Upper lobe of left lung (tissue), 6 donors: ENCODE data around the gene ROBO1. TPM values are rescaled to one million over a fixed set of nuclear protein-coding genes. Genes with fewer than 3 reads are reported as not detected.
A peak's percentile ranks its signal among the peaks of the same experiment; 100 is the strongest.

Experiments used
- ATAC-seq, 2 donors: fragments of 200-7000 bp; cut with Tn5 transposase; one replicate each; pipeline ENCODE4 v1.9.1; 2022; ENCODE audit warnings: mild to moderate bottlenecking in 2 of 2, moderate library complexity in 2 of 2; ENCODE audit not compliant: low FRiP score in 2 of 2
- DNase-seq, 2 donors: peaks; one replicate each; pipeline ENCODE4 v3.0.0-alpha.2; 2019 to 2020
- H3K27ac ChIP-seq, 4 donors: fragments of 200-600 bp; sonication (generic); one replicate each; pipeline ENCODE4 v1.5.1; 2016 to 2019
- H3K27me3 ChIP-seq, 4 donors: fragments of 200-600 bp; sonication (generic); one replicate each; pipeline ENCODE4 v1.5.1; 2017 to 2019
- H3K36me3 ChIP-seq, 4 donors: fragments of 200-600 bp; sonication (generic); one replicate each; pipeline ENCODE4 v1.5.1; 2016 to 2019
- H3K4me1 ChIP-seq, 4 donors: fragments of 200-600 bp; sonication (generic); one replicate each; pipeline ENCODE4 v1.5.1; 2018 to 2019
- H3K4me3 ChIP-seq, 4 donors: fragments of 200-600 bp; sonication (generic); one replicate each; pipeline ENCODE4 v1.5.1; 2017 to 2019; ENCODE audit warnings: mild to moderate bottlenecking in 2 of 4, moderate library complexity in 1 of 4
- H3K9me3 ChIP-seq, 4 donors: fragments of 200-600 bp; sonication (generic); one replicate each; pipeline ENCODE4 v1.5.1; 2018 to 2019
- CTCF ChIP-seq, 6 experiments: fragments of 450-650 bp in 4 of 6; fragments of 200-600 bp in 2 of 6; sonication (generic) in 2 of 6; IDR thresholded peaks; one replicate each; pipeline ENCODE4 v1.5.1; 2016 to 2019; ENCODE audit warnings: antibody characterized with exemption in 6 of 6
- EP300 ChIP-seq, 4 donors: sonication (generic); formaldehyde crosslinking; IDR thresholded peaks; one replicate each; pipeline ENCODE4 v1.5.1; 2017; ENCODE audit warnings: antibody characterized with exemption in 4 of 4, control low read depth in 2 of 4
- POLR2A ChIP-seq, 4 donors: fragments of 450-650 bp; IDR thresholded peaks; one replicate each; pipeline ENCODE4 v1.5.1; 2016 to 2017; ENCODE audit warnings: antibody characterized with exemption in 4 of 4, mild to moderate bottlenecking in 2 of 4
- POLR2AphosphoS5 ChIP-seq, 2 donors: sonication (generic); formaldehyde crosslinking; IDR thresholded peaks; one replicate each; pipeline ENCODE4 v1.5.1; 2017; ENCODE audit warnings: antibody characterized with exemption in 2 of 2
- WGBS, 2 donors: methylation state at CpG; one replicate each; pipeline ENCODE4 v1.1.5; 2017 to 2018; 5-methylcytosine and 5-hydroxymethylcytosine counted together
- total RNA-seq, 6 donors: library from RNA; depleted of rRNA in 4 of 6; stranded (reverse); fragments of >200 nt in 4 of 6; gene quantifications; one replicate each; pipeline versions ENCODE4 v1.1.0 to v1.2.1, GENCODE V29; 2016 to 2021
- donor health status: DM: no; HTN: no; CAD: no; lungs with moderate emphysema.
- donor health status: DM: no; HTN: yes; CAD: no; lungs with severe emphysema.

Gene ROBO1
- total RNA-seq, 6 donors from 2014 or later = 10.5 to 29.0 (median 18.0) TPM

- 31 to 44% methylated on average over 2 of the region's 2 CpGs for WGBS, 2 donors
- H3K4me3 ChIP-seq = no peak overlapping the region
- H3K27ac ChIP-seq = no peak overlapping the region
- no peaks in the 10 kb centered on the region for H3K4me1 ChIP-seq
- H3K27me3 ChIP-seq = no peaks in the 10 kb centered on the region
- DNase-seq = no peak
- H3K36me3 ChIP-seq = no peaks in the 10 kb centered on the region
- H3K9me3 ChIP-seq = no peaks in the 10 kb centered on the region
- TF ChIP-seq POLR2A (IDR thresholded peaks at IDR 0.05) (no peak), EP300 (IDR thresholded peaks at IDR 0.05) (no peak), POLR2AphosphoS5 (IDR thresholded peaks at IDR 0.05) (no peak), CTCF (IDR thresholded peaks at IDR 0.05) (no peak)
- ATAC-seq = peak in 1 of 2 donors; percentile 58
Observed at GRCh38 chr3:78804251-78805037, 963.4 kb downstream of the ROBO1 start.

GRCh38 chr3:78802562-78802930 is 965.3 kb downstream of the ROBO1 start:
- 89 to 90% methylated on average over 1 of the region's 1 CpG for WGBS, 2 donors
- DNase-seq = no peak
- no peak for TF ChIP-seq CTCF (IDR thresholded peaks at IDR 0.05)
- TF ChIP-seq POLR2A (IDR thresholded peaks at IDR 0.05) = no peak
- no peak for TF ChIP-seq POLR2AphosphoS5 (IDR thresholded peaks at IDR 0.05)
- TF ChIP-seq EP300 (IDR thresholded peaks at IDR 0.05) = no peak
- Histone ChIP-seq H3K36me3 (no peaks in the 10 kb centered on the region), H3K27ac (no peak overlapping the region), H3K27me3 (no peaks in the 10 kb centered on the region), H3K4me3 (no peak overlapping the region), H3K4me1 (no peaks in the 10 kb centered on the region), H3K9me3 (no peaks in the 10 kb centered on the region)
- no peak for ATAC-seq

- Histone ChIP-seq H3K9me3 (no peaks in the 10 kb centered on the region), H3K4me1 (no peaks in the 10 kb centered on the region), H3K4me3 (no peak overlapping the region), H3K27me3 (no peaks in the 10 kb centered on the region), H3K36me3 (no peaks in the 10 kb centered on the region), H3K27ac (no peak overlapping the region)
- no peak for DNase-seq
- no peak for ATAC-seq
- TF ChIP-seq POLR2AphosphoS5 (IDR thresholded peaks at IDR 0.05) (no peak), EP300 (IDR thresholded peaks at IDR 0.05) (no peak), CTCF (IDR thresholded peaks at IDR 0.05) (no peak), POLR2A (IDR thresholded peaks at IDR 0.05) (no peak)
Observed at GRCh38 chr3:78801926-78802561, 965.8 kb downstream of the ROBO1 start.

DNA sequence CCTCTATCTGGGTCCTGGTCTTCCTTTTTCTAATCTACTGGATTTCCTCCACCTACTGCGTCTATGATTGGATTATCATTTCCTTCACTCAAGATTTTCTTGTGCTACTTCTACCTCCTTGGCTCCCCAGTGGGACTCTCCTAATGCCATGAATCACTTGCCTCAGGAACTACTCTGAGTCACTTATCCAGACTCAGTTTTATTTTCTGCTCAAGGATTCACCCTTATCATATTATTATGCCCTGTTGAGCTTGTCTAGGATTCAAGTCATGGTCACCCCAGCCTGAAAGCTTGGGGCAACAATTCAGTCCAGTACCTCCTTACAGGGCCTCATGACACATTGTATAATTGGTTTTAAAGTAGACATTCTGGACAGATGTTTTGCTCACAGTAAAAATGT is 968.1 kb downstream of the ROBO1 start:
- Histone ChIP-seq H3K4me3 (no peak overlapping the region), H3K27ac (no peak overlapping the region), H3K4me1 (no peaks in the 10 kb centered on the region), H3K27me3 (no peaks in the 10 kb centered on the region), H3K36me3 (no peaks in the 10 kb centered on the region), H3K9me3 (no peaks in the 10 kb centered on the region)
- WGBS, 2 donors = 78 to 85% methylated on average over 1 of the region's 1 CpG
- no peak for TF ChIP-seq CTCF (IDR thresholded peaks at IDR 0.05)
- TF ChIP-seq EP300 (IDR thresholded peaks at IDR 0.05) = no peak
- no peak for TF ChIP-seq POLR2AphosphoS5 (IDR thresholded peaks at IDR 0.05)
- no peak for TF ChIP-seq POLR2A (IDR thresholded peaks at IDR 0.05)
- DNase-seq (no peak), ATAC-seq (no peak)
